HepG2 (cell line): Measurements from ENCODE around the gene ARIH2. TPM values are rescaled to one million over a fixed set of nuclear protein-coding genes. Genes with fewer than 3 reads are reported as not detected.
A peak's percentile ranks its signal among the peaks of the same experiment; 100 is the strongest.

ENCODE experiments used
- ATAC-seq: fragments of 200-7000 bp; cut with Tn5 transposase; 3 replicates; pipeline ENCODE4 v1.9.1; 2020; ENCODE audit warnings: mild to moderate bottlenecking, moderate library complexity
- BruUV-seq: library from RNA; stranded (reverse); fragments of 400-500 nt; replicated peaks from 2 replicates; lab custom pipeline; 2021; lab: Mats Ljungman, UMichigan
- CTCF ChIA-PET: fragments of 300-600 bp; formaldehyde crosslinking; extraction: SDS; loops from one replicate; lab custom pipeline; 2021; ENCODE audit warnings: low total read pairs, inconsistent platforms, low intra/inter-chr PET ratio; lab: Yijun Ruan, JAX
- POLR2A ChIA-PET: fragments of 350-600 bp; sonication (Branson Sonifier 250); formaldehyde crosslinking; loops from one replicate; lab custom pipeline; 2020; ENCODE audit warnings: antibody characterized with exemption, inconsistent platforms; lab: Yijun Ruan, JAX
- DNase-seq: peaks from one replicate; pipeline ENCODE4 v3.0.0-alpha.2; 2015; ENCODE audit warnings: low spot score
- FAIRE-seq: peaks from 3 replicates; lab custom pipeline; 2011; peaks lifted over from hg19 to GRCh38; lab: Jason Lieb, UNC
- H2AFZ ChIP-seq: one replicate; pipeline ENCODE4 v1.6.1; 2011; ENCODE audit warnings: low read length, inconsistent platforms
- H3K27ac ChIP-seq: fragments of 300-600 bp; 3 replicates; pipeline ENCODE4 v1.8.0; 2011; ENCODE audit warnings: mixed run types, mild to moderate bottlenecking, mixed read lengths, low read length, inconsistent platforms; ENCODE audit not compliant: insufficient read depth; ENCODE audit errors: extremely low read length
- H3K27me3 ChIP-seq, 2 experiments: fragments of 200-600 bp in 1 of 2; 2 replicates in 1 of 2; 3 replicates in 1 of 2; pipeline versions ENCODE4 v1.6.0 to v1.8.0; 2011; ENCODE audit warnings: low read length in 2 of 2, mild to moderate bottlenecking in 2 of 2, moderate library complexity in 2 of 2, inconsistent platforms in 1 of 2; ENCODE audit not compliant: insufficient read depth in 2 of 2, control insufficient read depth in 1 of 2
- H3K36me3 ChIP-seq, 2 experiments: fragments of 200-600 bp in 1 of 2; replicated peaks in 1 of 2; 2 replicates in 1 of 2; 3 replicates in 1 of 2; pipeline versions ENCODE4 v1.5.1 to v1.8.0; 2011; ENCODE audit warnings: low read length in 2 of 2, inconsistent platforms in 1 of 2; ENCODE audit not compliant: insufficient read depth in 2 of 2, control insufficient read depth in 1 of 2
- H3K4me1 ChIP-seq: 2 replicates; pipeline ENCODE4 v1.5.1; 2012; ENCODE audit warnings: low read length, inconsistent platforms; ENCODE audit not compliant: insufficient read depth
- H3K4me2 ChIP-seq: 2 replicates; pipeline ENCODE4 v1.6.0; 2011; ENCODE audit warnings: low read depth, low read length, inconsistent platforms
- H3K4me3 ChIP-seq, 3 experiments: fragments of 200-600 bp in 1 of 3; sonication (generic), shearing (Covaris generic) in 1 of 3; replicated peaks in 1 of 3; 2 replicates each; pipeline ENCODE4 v1.5.1; 2011 to 2016; ENCODE audit warnings: low read length in 3 of 3, inconsistent platforms in 2 of 3, low read depth in 2 of 3, mild to moderate bottlenecking in 2 of 3, control low read depth in 1 of 3, mixed read lengths in 1 of 3; ENCODE audit not compliant: insufficient read depth in 1 of 3
- H3K79me2 ChIP-seq: one replicate; pipeline ENCODE4 v1.6.1; 2011; ENCODE audit warnings: low read length, inconsistent platforms; ENCODE audit not compliant: insufficient read depth
- H3K9ac ChIP-seq: 2 replicates; pipeline ENCODE4 v1.6.0; 2011; ENCODE audit warnings: mild to moderate bottlenecking, low read depth, low read length, inconsistent platforms; ENCODE audit not compliant: insufficient read depth
- H3K9me3 ChIP-seq: 2 replicates; pipeline ENCODE4 v1.5.1; 2012; ENCODE audit warnings: mild to moderate bottlenecking, low read length
- H4K20me1 ChIP-seq: 2 replicates; pipeline ENCODE4 v1.6.0; 2011; ENCODE audit warnings: inconsistent platforms, mild to moderate bottlenecking, low read length, moderate library complexity; ENCODE audit not compliant: insufficient read depth
- AGO2 ChIP-seq: fragments of 200-400 bp; formaldehyde crosslinking; optimal IDR thresholded peaks from 2 replicates; pipeline ENCODE3; 2017; ENCODE audit warnings: mild to moderate bottlenecking, low read depth, low read length, moderate library complexity
- BRD4 ChIP-seq: sonication (generic); formaldehyde crosslinking; IDR thresholded peaks from 2 replicates; pipeline ENCODE4 v1.4.0; 2020; ENCODE audit warnings: missing genetic modification reagents
- DNMT1 ChIP-seq: sonication (generic); formaldehyde crosslinking; IDR thresholded peaks from 2 replicates; pipeline ENCODE4 v1.5.1; 2020; ENCODE audit warnings: mild to moderate bottlenecking, missing genetic modification reagents
- IRX3 ChIP-seq: sonication (generic); formaldehyde crosslinking; IDR thresholded peaks from 2 replicates; pipeline ENCODE4 v1.8.1; 2023; ENCODE audit warnings: mild to moderate bottlenecking, low read depth, missing genetic modification reagents, borderline replicate concordance
- MZF1 ChIP-seq: sonication (generic); formaldehyde crosslinking; IDR thresholded peaks from 2 replicates; pipeline ENCODE4 v1.8.1; 2023; ENCODE audit warnings: mild to moderate bottlenecking, missing genetic modification reagents, borderline replicate concordance
- POLR2A ChIP-seq, 2 experiments: IDR thresholded peaks; 2 replicates each; pipeline ENCODE4 v1.6.1; 2011; ENCODE audit warnings: low read depth in 2 of 2, low read length in 2 of 2, mild to moderate bottlenecking in 1 of 2, moderate library complexity in 1 of 2; ENCODE audit not compliant: insufficient read depth in 1 of 2
- POLR2AphosphoS5 ChIP-seq: IDR thresholded peaks from 2 replicates; pipeline ENCODE4 v1.6.1; 2012; ENCODE audit warnings: low read depth, low read length
- PPARG ChIP-seq: conservative IDR thresholded peaks from 2 replicates; pipeline ENCODE4 v1.6.1; 2016; ENCODE audit warnings: missing biosample characterization, missing genetic modification reagents
- RBFOX2 ChIP-seq: fragments of 200-400 bp; formaldehyde crosslinking; IDR thresholded peaks from 2 replicates; pipeline ENCODE4 v1.6.1; 2017; ENCODE audit warnings: low read depth, mild to moderate bottlenecking, low read length
- RBM22 ChIP-seq: fragments of 200-400 bp; formaldehyde crosslinking; optimal IDR thresholded peaks from 2 replicates; pipeline ENCODE3; 2017; ENCODE audit warnings: mild to moderate bottlenecking, low read length, moderate library complexity
- ZBTB3 ChIP-seq: sonication (generic); formaldehyde crosslinking; IDR thresholded peaks from 2 replicates; pipeline ENCODE4 v1.4.0; 2020; ENCODE audit warnings: low read depth, mild to moderate bottlenecking, moderate library complexity, missing genetic modification reagents, borderline replicate concordance
- ZFY ChIP-seq: sonication (generic); formaldehyde crosslinking; IDR thresholded peaks from 2 replicates; pipeline ENCODE4 v1.4.0; 2020; ENCODE audit warnings: missing genetic modification reagents
- ZNF501 ChIP-seq: sonication (generic); formaldehyde crosslinking; IDR thresholded peaks from 2 replicates; pipeline ENCODE4 v1.5.1; 2020; ENCODE audit warnings: mild to moderate bottlenecking, moderate library complexity, missing genetic modification reagents
- ZNF747 ChIP-seq: sonication (generic); formaldehyde crosslinking; IDR thresholded peaks from 2 replicates; pipeline ENCODE4 v1.8.1; 2023; ENCODE audit warnings: missing genetic modification reagents, mild to moderate bottlenecking, borderline replicate concordance
- ZSCAN30 ChIP-seq: sonication (generic); formaldehyde crosslinking; IDR thresholded peaks from 2 replicates; pipeline ENCODE4 v1.5.0; 2020; ENCODE audit warnings: mild to moderate bottlenecking, missing genetic modification reagents
- ZSCAN5A ChIP-seq: sonication (generic); formaldehyde crosslinking; IDR thresholded peaks from 2 replicates; pipeline ENCODE4 v1.8.0; 2022; ENCODE audit warnings: mild to moderate bottlenecking, missing genetic modification reagents, borderline replicate concordance
- WGBS: methylation state at CpG from one replicate; pipeline ENCODE4 v1.1.6; 2017; ENCODE audit warnings: low lambda C conversion rate; 5-methylcytosine and 5-hydroxymethylcytosine counted together
- in situ Hi-C: cut with HindIII; loops from 2 replicates; pipeline ENCODE4 v1.10.0; 2017; ENCODE audit warnings: low pct_unique_long_range_greater_than_20kb; ENCODE audit not compliant: extremely low pct_ligation_motif_present
- intact Hi-C: fragments of 100-400 bp; cut with micrococcal nuclease; formaldehyde crosslinking; loops from one replicate; pipeline ENCODE4 v1.10.0; 2022; ENCODE audit not compliant: unreplicated experiment
- polyA plus RNA-seq, 8 experiments: library from polyadenylated mRNA; depleted of rRNA in 3 of 8; stranded (reverse) in 7 of 8; unstranded in 1 of 8; fragments of >200 nt; fragmentation: Illumina TruSeq in 4 of 8; extraction: Trizol in 4 of 8; gene quantifications; 2 replicates each; pipeline versions ENCODE4 v1.2.1 to v1.2.3, GENCODE V29; 2011 to 2016; ENCODE audit warnings: low read depth in 4 of 8, missing spikeins in 1 of 8, mixed read lengths in 1 of 8; ENCODE audit not compliant: insufficient read depth in 1 of 8
- total RNA-seq, 5 experiments: library from RNA; depleted of rRNA; stranded (reverse); fragments of >200 nt; fragmentation: Illumina TruSeq; extraction: Trizol; gene quantifications; 2 replicates each; pipeline ENCODE4 v1.2.3, GENCODE V29; 2016; ENCODE audit warnings: low read depth in 1 of 5
- TF ChIP-seq, protein P1 (sequence below), 2 experiments: sonication (generic) in 1 of 2; formaldehyde crosslinking in 1 of 2; IDR thresholded peaks; 2 replicates each; pipeline versions ENCODE4 v1.4.0 to v1.6.1; 2018 to 2020; ENCODE audit warnings: missing genetic modification reagents in 2 of 2, borderline replicate concordance in 1 of 2, low read depth in 1 of 2, mild to moderate bottlenecking in 1 of 2, missing biosample characterization in 1 of 2

ARIH2 gene
- total and polyA plus RNA-seq, 2 of the 13 experiments (the other 11 are each of a cell fraction or from before 2014, with no cell fraction given): 64.8 to 83.3 TPM

DNA sequence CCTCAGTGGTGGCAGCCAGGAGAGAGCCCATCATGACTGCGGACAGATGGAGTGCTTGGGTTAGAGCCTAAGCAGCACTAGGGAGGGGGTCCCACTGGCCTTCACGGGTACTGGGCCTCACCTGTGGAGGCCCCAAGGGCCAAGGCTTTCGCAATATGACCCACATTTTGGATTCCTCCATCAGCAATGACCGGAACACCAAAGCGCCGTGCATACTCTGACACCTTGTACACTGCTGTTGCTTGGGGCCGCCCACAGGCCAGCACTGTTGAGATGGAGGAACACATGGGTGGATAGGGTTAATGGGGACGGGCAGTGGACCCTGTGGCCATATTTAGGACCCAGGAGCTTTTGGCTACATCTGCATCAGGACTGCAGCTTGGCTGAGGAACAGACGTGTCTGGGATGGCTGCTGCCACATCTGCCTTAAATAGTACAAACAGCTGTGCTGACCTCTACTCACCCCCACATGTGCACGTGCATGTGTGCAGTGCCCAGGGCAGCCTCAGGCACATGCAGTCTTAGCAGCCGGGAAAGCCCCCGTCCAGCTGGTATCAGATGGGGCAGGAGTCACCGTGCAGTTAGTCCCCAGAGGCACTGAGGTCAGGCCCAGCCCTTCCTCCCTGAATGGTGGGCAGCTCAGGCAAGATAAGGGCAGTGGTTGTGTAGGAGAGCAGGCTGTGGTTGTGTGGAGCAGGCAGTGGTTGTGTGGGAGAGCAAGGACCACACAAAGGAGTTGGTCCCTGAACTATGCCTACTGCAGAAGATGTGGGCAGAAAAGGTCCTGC is 106.6 kb downstream of the ARIH2 start (continued):
- no peak for TF ChIP-seq ZSCAN5A (CRISPR knock-in tag)

DNA sequence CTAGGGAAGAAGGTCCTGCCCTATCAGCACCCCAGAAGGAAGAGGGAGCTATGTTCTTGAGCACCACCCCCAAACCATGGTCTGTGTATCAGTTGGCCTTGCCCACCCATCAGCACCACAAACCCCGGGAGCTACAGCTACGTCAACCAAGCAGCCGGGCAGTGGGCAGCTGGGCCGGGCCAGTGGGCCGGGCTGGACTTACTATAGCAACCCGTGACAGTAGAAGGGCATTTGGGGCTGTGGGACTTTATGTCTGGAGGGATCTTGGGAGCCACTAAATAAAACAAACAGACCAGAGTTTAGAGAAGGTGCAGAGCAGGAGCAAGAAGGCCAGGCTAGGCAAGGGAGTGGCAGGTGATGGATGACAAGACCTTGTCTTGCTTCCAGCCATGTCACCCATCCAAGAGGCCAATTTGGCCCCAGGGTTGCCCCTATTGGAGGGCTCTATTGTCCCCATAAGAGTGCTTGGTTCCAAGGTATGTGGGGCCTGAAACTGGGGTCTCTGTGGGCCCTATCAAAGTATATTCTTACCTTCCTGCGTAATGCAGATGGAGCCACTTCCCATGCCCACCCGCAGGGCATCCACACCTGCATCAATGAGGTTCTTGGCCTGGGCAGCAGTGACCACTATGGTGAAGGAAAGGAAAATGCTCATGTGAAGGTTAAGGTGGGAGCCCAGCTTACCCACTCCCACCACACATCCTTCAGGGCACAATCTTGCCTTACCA is 107.3 kb downstream of the ARIH2 start:
- no peak overlapping the region for H2AFZ ChIP-seq
- POLR2A ChIA-PET: interaction anchor here (0.9 to 11.1 kb wide), 3 partner anchors 16 to 68 kb away, joined by 3 to 280 read pairs (median 3); partner anchors contain the start of genes QRICH1 and WDR6
- DNase-seq (no peak), ATAC-seq (no peak), FAIRE-seq (no peak)
- H3K4me3 ChIP-seq: no peak overlapping the region
- peaks cover 55% of the 10 kb centered on the region for H3K4me1 ChIP-seq
- no peaks in the 10 kb centered on the region for H4K20me1 ChIP-seq
- no peak overlapping the region for H3K4me2 ChIP-seq
- in situ Hi-C loops (no loop called here), intact Hi-C loops (no loop called here)
- no peaks in the 10 kb centered on the region for H3K9me3 ChIP-seq
- BruUV-seq: no TSS peak
- TF ChIP-seq, protein P1, sequence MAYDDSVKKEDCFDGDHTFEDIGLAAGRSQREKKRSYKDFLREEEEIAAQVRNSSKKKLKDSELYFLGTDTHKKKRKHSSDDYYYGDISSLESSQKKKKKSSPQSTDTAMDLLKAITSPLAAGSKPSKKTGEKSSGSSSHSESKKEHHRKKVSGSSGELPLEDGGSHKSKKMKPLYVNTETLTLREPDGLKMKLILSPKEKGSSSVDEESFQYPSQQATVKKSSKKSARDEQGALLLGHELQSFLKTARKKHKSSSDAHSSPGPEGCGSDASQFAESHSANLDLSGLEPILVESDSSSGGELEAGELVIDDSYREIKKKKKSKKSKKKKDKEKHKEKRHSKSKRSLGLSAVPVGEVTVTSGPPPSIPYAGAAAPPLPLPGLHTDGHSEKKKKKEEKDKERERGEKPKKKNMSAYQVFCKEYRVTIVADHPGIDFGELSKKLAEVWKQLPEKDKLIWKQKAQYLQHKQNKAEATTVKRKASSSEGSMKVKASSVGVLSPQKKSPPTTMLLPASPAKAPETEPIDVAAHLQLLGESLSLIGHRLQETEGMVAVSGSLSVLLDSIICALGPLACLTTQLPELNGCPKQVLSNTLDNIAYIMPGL (CRISPR knock-in tag; IDR thresholded peaks at IDR 0.05; ENCODE audit: borderline replicate concordance in 1 of 2, low read depth in 1 of 2): no peak
- TF ChIP-seq DNMT1 (CRISPR knock-in tag): 0 out of 2 replicates have a peak, but pooled peaks have one; percentile 26
- TF ChIP-seq ZNF501 (CRISPR knock-in tag): 0 out of 2 replicates have a peak, but pooled peaks have one; percentile 17
- TF ChIP-seq RBFOX2: peak; percentile 58; the same call in 1 of the 2 replicates
- no peak for TF ChIP-seq MZF1 (CRISPR knock-in tag)
- TF ChIP-seq POLR2A (IDR thresholded peaks at IDR 0.05; ENCODE audit: insufficient read depth in 1 of 2, low read depth in 2 of 2, low read length in 2 of 2): peak in 1 of 2 experiments; percentile 51; a peak in 1 of 4 replicates
- no peak for TF ChIP-seq ZFY (CRISPR knock-in tag)
- no peak for TF ChIP-seq ZSCAN30
- TF ChIP-seq ZBTB3 (CRISPR knock-in tag): no peak
- 0 out of 2 replicates have a peak, but pooled peaks have one; percentile 1 for TF ChIP-seq POLR2AphosphoS5
- no peak for TF ChIP-seq BRD4 (CRISPR knock-in tag)
- no peak for TF ChIP-seq PPARG (CRISPR knock-in tag)
- no peak for TF ChIP-seq IRX3 (CRISPR knock-in tag)
- peak; percentile 64 for TF ChIP-seq AGO2
- peak; percentile 45 for TF ChIP-seq RBM22
- TF ChIP-seq ZNF747 (CRISPR knock-in tag): no peak
- CTCF ChIA-PET: no interaction called here
- peaks cover 18 to 39% of the 10 kb centered on the region in 2 experiments for H3K36me3 ChIP-seq
- no peak overlapping the region for H3K9ac ChIP-seq
- no peaks in the 10 kb centered on the region; a peak in 1 of 5 replicates for H3K27me3 ChIP-seq
- H3K79me2 ChIP-seq: peaks cover 27% of the 10 kb centered on the region
- WGBS: 100% methylated on average over 8 of the region's 8 CpGs
- no peak overlapping the region for H3K27ac ChIP-seq
